ENCODE results near the gene CTNND2. TPM values are rescaled to one million over a fixed set of nuclear protein-coding genes. Genes with fewer than 3 reads are reported as not detected.

Gene CTNND2
- total and polyA plus RNA-seq, 9 of the 15 experiments (the other 6 are each of a cell fraction or from before 2014, with no cell fraction given) = 0.03 to 0.35 TPM; not detected in 7

GRCh38 chr5:11527652-11528349 is 376.4 kb downstream of the CTNND2 start:
- Histone ChIP-seq H3K27ac (ENCODE audit: extremely low read depth, low read depth, low read length) (no peak overlapping the region), H3K9ac (ENCODE audit: insufficient read depth in 1 of 2, low read depth in 2 of 2, low read length in 2 of 2) (no peak overlapping the region), H3K9me1 (ENCODE audit: control insufficient read depth, insufficient read depth, low read length) (no peaks in the 10 kb centered on the region), H3K79me2 (ENCODE audit: control insufficient read depth, insufficient read depth, low read length) (no peaks in the 10 kb centered on the region), H3K36me3 (ENCODE audit: control insufficient read depth, insufficient read depth, low read length) (no peaks in the 10 kb centered on the region), H3K4me1 (replicated peaks in 1 of 2; ENCODE audit: control insufficient read depth in 2 of 2, insufficient read depth in 2 of 2, low read length in 2 of 2) (no peaks in the 10 kb centered on the region), H3K4me2 (ENCODE audit: insufficient read depth, low read length) (no peak overlapping the region), H3K9me3 (replicated peaks; ENCODE audit: control insufficient read depth, insufficient read depth, low read depth, low read length) (no peaks in the 10 kb centered on the region), H3K4me3 (no peak overlapping the region), H3K27me3 (ENCODE audit: control insufficient read depth in 2 of 2, insufficient read depth in 2 of 2, low read length in 2 of 2) (no peaks in the 10 kb centered on the region), H2AFZ (ENCODE audit: low read depth, low read length) (no peak overlapping the region), H4K20me1 (replicated peaks; ENCODE audit: control insufficient read depth, insufficient read depth, low read length) (no peaks in the 10 kb centered on the region)
- ATAC-seq (no peak), FAIRE-seq (no peak), DNase-seq (ENCODE audit: extremely low read depth in 1 of 4, low spot score in 3 of 4) (no peak)
- ChIA-PET CTCF (ENCODE audit: low intra/inter-chr PET ratio) (no interaction called here), POLR2A (no interaction called here)
- intact Hi-C loops (cut with micrococcal nuclease) (no loop called here), in situ Hi-C loops (cut with MboI) (no loop called here)
- 0% methylated on average over 7 of the region's 7 CpGs for WGBS (ENCODE audit: insufficient coverage, low coverage, missing lambda C conversion rate)
- no TSS peak for BruUV-seq (replicated peaks)
- no peak for TF ChIP-seq CGGBP1 (CRISPR knock-in tag; IDR thresholded peaks at IDR 0.05)
- TF ChIP-seq ZNF253 (CRISPR knock-in tag; conservative IDR thresholded peaks at IDR 0.05) = no peak
- no peak for TF ChIP-seq BRD4 (IDR thresholded peaks at IDR 0.05)
- no peak for TF ChIP-seq FOXJ2 (tag; IDR thresholded peaks at IDR 0.05)
- TF ChIP-seq E2F1 (CRISPR knock-in tag; IDR thresholded peaks at IDR 0.05) = no peak
- no peak for TF ChIP-seq ETS1 (conservative IDR thresholded peaks at IDR 0.05; ENCODE audit: control insufficient read depth, low read depth, low read length)
- TF ChIP-seq MBD2 (IDR thresholded peaks at IDR 0.05; ENCODE audit: borderline replicate concordance, low read depth) = no peak
- TF ChIP-seq ZBTB1 (CRISPR knock-in tag; IDR thresholded peaks at IDR 0.05; ENCODE audit: borderline replicate concordance, low read depth) = no peak
- no peak for TF ChIP-seq ZNF507 (tag; conservative IDR thresholded peaks at IDR 0.05)
- TF ChIP-seq ZSCAN32 (CRISPR knock-in tag; IDR thresholded peaks at IDR 0.05) = no peak

All from K562 (cell line).